SK-N-SH treated with all-trans-retinoic acid at 6 μM for 48 hours (cell line): Measurements from ENCODE around the gene U2AF2.

ENCODE experiments used
- ATAC-seq: fragments of 200-7000 bp; cut with Tn5 transposase; 3 replicates; pipeline ENCODE4 v1.9.1; 2020; ENCODE audit warnings: mild to moderate bottlenecking, moderate library complexity
- ARNTL ChIP-seq: fragments of 450-650 bp; formaldehyde crosslinking; IDR thresholded peaks from 2 replicates; pipeline ENCODE4 v1.5.0; 2020; ENCODE audit warnings: low read depth, mild to moderate bottlenecking, moderate library complexity, borderline replicate concordance
- BACH2 ChIP-seq: fragments of 250-450 bp; sonication (Bioruptor Pico); IDR thresholded peaks from 2 replicates; pipeline ENCODE4 v1.9.0; 2021; ENCODE audit warnings: mild to moderate bottlenecking, borderline replicate concordance
- CSDC2 ChIP-seq: fragments of 250-450 bp; sonication (Bioruptor Pico); IDR thresholded peaks from 2 replicates; pipeline ENCODE4 v1.5.0; 2020; ENCODE audit warnings: mild to moderate bottlenecking, moderate library complexity
- ESRRG ChIP-seq: fragments of 250-450 bp; sonication (Bioruptor Pico); IDR thresholded peaks from 2 replicates; pipeline ENCODE4 v1.6.1; 2021; ENCODE audit warnings: mild to moderate bottlenecking
- GLIS3 ChIP-seq: fragments of 250-450 bp; sonication (Bioruptor Pico); IDR thresholded peaks from 2 replicates; pipeline ENCODE4 v1.5.0; 2020; ENCODE audit warnings: mild to moderate bottlenecking, moderate library complexity
- ISL1 ChIP-seq: fragments of 250-450 bp; sonication (Bioruptor Pico); IDR thresholded peaks from 2 replicates; pipeline ENCODE4 v2.1.2; 2022; ENCODE audit warnings: mild to moderate bottlenecking, moderate library complexity
- OSR1 ChIP-seq: fragments of 250-450 bp; sonication (Bioruptor Pico); IDR thresholded peaks from 2 replicates; pipeline ENCODE4 v1.8.0; 2022; ENCODE audit warnings: moderate library complexity, mild to moderate bottlenecking, inconsistent platforms
- PPARA ChIP-seq: fragments of 250-450 bp; sonication (Bioruptor Pico); IDR thresholded peaks from 2 replicates; pipeline ENCODE4 v1.5.0; 2020; ENCODE audit warnings: mild to moderate bottlenecking, borderline replicate concordance
- RARB ChIP-seq: fragments of 250-450 bp; sonication (Bioruptor Pico); IDR thresholded peaks from 2 replicates; pipeline ENCODE4 v1.8.0; 2021; ENCODE audit warnings: mild to moderate bottlenecking, moderate library complexity
- SNAI2 ChIP-seq: fragments of 250-450 bp; sonication (Bioruptor Pico); IDR thresholded peaks from 2 replicates; pipeline ENCODE4 v1.5.0; 2020; ENCODE audit warnings: mild to moderate bottlenecking, moderate library complexity
- TCF4 ChIP-seq: fragments of 250-450 bp; sonication (Bioruptor Pico); IDR thresholded peaks from 2 replicates; pipeline ENCODE4 v1.8.0; 2021; ENCODE audit warnings: mild to moderate bottlenecking, moderate library complexity, borderline replicate concordance
- TOX ChIP-seq: fragments of 250-450 bp; sonication (Bioruptor Pico); IDR thresholded peaks from 2 replicates; pipeline ENCODE4 v1.8.0; 2021; ENCODE audit warnings: mild to moderate bottlenecking, moderate library complexity, borderline replicate concordance
- ZC3H10 ChIP-seq: fragments of 250-450 bp; sonication (Bioruptor Pico); IDR thresholded peaks from 2 replicates; pipeline ENCODE4 v1.5.1; 2021; ENCODE audit warnings: mild to moderate bottlenecking, moderate library complexity
- ZFP3 ChIP-seq: fragments of 250-450 bp; sonication (Bioruptor Pico); IDR thresholded peaks from 2 replicates; pipeline ENCODE4 v1.5.0; 2020; ENCODE audit warnings: mild to moderate bottlenecking, moderate library complexity
- ZFP30 ChIP-seq: fragments of 450-650 bp; formaldehyde crosslinking; IDR thresholded peaks from 2 replicates; pipeline ENCODE4 v1.5.0; 2022; ENCODE audit warnings: mild to moderate bottlenecking, moderate library complexity
- ZNF565 ChIP-seq: fragments of 450-650 bp; formaldehyde crosslinking; conservative IDR thresholded peaks from 2 replicates; pipeline ENCODE4 v1.5.0; 2020; ENCODE audit warnings: low read depth, mild to moderate bottlenecking, moderate library complexity
- ZNF70 ChIP-seq: fragments of 450-650 bp; formaldehyde crosslinking; IDR thresholded peaks from 2 replicates; pipeline ENCODE4 v1.5.0; 2020; ENCODE audit warnings: mild to moderate bottlenecking, moderate library complexity
- TF ChIP-seq, protein P1 (sequence below): fragments of 250-450 bp; sonication (Bioruptor Pico); IDR thresholded peaks from 2 replicates; pipeline ENCODE4 v1.5.1; 2020; ENCODE audit warnings: low read depth, mild to moderate bottlenecking, moderate library complexity
- TF ChIP-seq, protein P2 (sequence below): fragments of 250-450 bp; sonication (Bioruptor Pico); IDR thresholded peaks from 2 replicates; pipeline ENCODE4 v1.5.0; 2020; ENCODE audit warnings: mild to moderate bottlenecking, moderate library complexity
- TF ChIP-seq, protein P3 (sequence below): fragments of 250-450 bp; sonication (Bioruptor Pico); IDR thresholded peaks from 2 replicates; pipeline ENCODE4 v1.5.1; 2021; ENCODE audit warnings: mild to moderate bottlenecking, moderate library complexity

Gene U2AF2

DNA sequence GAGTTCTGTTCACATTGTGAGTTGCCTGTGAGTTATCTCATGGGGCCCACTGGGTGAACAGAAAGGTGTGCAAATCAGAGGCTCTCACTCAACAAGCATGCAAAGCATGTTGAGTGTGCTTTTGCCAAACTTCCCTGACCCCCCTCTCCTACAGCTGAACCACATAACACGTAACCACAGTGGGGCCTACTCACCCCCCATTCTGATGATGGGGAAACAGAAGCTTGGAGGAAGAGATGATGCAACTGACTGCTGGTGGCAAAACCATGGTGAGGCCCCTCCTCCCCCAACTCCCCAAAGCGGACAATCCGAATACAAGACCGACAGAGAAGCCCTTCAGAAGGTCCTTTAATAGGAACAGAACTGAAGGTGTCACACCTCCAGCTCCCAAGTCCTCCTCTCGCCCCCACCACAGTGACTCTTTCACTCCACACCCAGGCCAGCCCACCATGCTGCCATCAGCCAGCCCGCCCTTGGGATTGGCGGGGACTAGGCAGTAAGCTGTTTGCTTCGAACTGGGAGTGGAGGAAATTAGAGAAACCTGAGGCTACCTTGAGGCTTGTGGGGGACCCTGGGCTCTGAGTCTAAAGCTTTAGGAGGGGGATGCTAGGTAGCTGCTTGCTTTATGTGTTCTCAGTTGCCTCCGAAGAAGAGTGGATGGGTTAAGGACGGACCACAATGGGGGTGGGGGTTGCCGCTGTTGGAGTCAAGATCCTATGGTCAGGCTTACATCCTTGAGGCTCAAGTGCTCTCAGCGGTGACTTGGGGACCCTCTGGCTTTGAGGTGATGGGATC, 34.2 kb upstream of the U2AF2 start:
- TF ChIP-seq ZNF565 (CRISPR knock-in tag) (no peak), PPARA (no peak), ISL1 (no peak), OSR1 (CRISPR knock-in tag) (no peak), GLIS3 (CRISPR knock-in tag) (no peak), TCF4 (no peak), ZFP30 (no peak), SNAI2 (CRISPR knock-in tag) (no peak), BACH2 (no peak), ZFP3 (CRISPR knock-in tag) (no peak)
- TF ChIP-seq, protein P1, sequence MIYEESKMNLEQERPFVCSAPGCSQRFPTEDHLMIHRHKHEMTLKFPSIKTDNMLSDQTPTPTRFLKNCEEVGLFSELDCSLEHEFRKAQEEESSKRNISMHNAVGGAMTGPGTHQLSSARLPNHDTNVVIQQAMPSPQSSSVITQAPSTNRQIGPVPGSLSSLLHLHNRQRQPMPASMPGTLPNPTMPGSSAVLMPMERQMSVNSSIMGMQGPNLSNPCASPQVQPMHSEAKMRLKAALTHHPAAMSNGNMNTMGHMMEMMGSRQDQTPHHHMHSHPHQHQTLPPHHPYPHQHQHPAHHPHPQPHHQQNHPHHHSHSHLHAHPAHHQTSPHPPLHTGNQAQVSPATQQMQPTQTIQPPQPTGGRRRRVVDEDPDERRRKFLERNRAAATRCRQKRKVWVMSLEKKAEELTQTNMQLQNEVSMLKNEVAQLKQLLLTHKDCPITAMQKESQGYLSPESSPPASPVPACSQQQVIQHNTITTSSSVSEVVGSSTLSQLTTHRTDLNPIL (CRISPR knock-in tag) = no peak
- ATAC-seq = no peak

DNA sequence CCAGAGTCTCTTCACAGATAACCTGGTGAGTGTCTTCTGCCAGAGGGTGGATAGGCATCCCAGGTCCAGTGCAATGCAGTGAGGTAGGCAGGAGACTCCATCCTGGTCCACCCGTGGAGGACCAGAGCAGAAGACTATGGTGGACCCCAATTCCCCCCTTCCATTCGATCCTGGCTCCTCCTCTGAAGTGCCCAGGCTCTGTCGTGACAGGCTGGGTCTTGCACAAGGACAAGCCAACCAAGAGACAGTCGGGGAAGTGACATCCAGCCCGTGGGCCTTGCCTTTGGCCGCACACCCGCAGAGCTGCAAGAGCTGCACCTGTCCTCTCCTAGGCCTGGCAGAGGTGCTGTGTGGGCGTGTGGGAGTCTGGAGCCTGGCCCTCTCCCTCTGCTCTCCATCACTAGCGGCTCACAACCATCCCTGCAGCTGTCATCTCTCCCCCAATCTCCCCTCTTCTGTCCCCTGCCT, 33.6 kb upstream of the U2AF2 start:
- TF ChIP-seq ZFP30 (no peak), ISL1 (no peak), ZNF70 (no peak), GLIS3 (CRISPR knock-in tag) (no peak), ZC3H10 (no peak), TCF4 (no peak), BACH2 (no peak), ARNTL (no peak), OSR1 (CRISPR knock-in tag) (no peak)
- TF ChIP-seq, all 23 proteins: peak for 0
- no peak for ATAC-seq

DNA sequence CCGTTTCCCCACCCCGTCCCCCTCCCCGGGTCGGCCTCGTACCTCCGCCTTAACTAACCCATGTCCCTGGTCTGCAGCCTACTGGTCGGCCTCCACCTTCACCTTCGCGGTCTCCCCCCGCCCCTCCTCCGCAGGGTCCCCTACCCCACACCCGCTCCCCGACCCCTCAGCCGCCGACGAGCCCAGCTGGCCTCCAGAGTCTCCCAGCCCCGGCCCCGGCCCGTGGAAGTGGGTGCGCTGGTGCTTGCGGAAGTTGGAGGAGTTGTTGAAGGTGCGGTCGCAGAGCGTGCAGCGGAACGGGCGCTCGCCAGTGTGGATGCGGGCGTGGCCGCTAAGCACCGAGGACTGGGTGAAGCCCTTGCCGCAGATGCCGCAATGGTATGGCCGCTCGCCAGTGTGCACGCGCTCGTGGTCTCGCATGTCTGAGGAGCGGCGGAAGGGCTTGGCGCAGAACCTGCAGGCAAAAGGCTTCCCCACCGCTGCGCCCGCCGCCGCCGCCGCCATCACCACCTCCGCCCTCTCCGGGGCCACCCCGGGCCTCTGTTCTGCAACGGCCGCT, 33.1 kb upstream of the U2AF2 start:
- ATAC-seq = no peak
- TF ChIP-seq GLIS3 (CRISPR knock-in tag) (no peak), SNAI2 (CRISPR knock-in tag) (no peak), TOX (no peak), ZC3H10 (no peak), PPARA (no peak)

DNA sequence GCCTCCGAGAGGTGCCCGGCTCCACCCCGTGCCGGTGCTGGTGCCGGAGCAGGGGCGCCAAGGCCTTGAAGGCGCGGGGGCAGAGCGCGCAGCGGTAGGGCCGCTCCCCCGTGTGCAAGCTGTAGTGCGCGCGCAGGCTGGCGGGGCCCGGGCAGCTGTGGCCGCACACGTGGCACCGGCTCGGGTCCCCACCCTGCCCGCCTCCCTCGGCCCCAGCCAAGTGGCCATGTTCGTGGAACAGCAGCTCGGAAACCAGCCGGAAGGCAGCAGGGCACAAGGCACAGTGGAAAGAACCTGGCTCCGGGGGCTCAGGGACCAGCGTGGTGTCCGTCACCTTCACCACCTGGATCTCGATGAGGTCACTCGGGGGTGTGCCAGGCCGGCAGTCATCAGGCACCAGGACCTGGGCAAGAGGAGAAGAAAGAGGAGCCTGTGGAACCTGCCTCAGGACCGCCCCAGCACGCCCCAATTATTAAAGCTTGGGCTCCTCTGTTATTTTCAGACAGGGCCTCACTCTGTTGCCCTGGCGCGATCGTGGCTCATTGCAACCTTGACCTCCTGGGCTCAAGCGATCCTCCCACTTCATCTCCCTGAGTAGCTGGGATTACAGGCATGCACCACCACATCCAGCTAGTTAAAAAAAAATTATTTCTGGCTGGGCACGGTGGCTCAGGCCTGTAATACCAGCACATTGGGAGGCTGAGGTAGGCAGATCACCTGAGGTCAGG, 32.4 kb upstream of the U2AF2 start:
- TF ChIP-seq OSR1 (CRISPR knock-in tag) = no peak
- no peak for TF ChIP-seq RARB (CRISPR knock-in tag)
- ATAC-seq = no peak

DNA sequence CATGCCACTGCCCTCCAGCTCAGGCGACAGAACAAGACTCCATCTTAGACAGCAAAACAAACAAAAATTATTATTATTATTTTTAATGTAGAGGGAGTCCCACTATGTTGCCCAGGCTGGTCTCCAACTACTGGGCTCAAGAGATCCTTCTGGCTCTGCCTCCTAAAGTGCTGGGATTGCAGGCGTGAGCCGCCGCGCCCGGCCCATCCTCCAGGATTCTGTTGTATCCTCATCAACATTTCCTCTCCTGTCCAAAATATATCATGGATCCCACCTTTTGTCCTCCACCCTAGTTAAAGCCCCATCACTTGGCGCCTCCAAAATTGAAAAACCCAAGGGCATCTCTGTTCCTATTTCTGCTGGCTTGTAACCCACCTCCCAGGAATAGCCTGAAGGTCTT, 31.7 kb upstream of the U2AF2 start:
- no peak for ATAC-seq
- TF ChIP-seq, protein P2, sequence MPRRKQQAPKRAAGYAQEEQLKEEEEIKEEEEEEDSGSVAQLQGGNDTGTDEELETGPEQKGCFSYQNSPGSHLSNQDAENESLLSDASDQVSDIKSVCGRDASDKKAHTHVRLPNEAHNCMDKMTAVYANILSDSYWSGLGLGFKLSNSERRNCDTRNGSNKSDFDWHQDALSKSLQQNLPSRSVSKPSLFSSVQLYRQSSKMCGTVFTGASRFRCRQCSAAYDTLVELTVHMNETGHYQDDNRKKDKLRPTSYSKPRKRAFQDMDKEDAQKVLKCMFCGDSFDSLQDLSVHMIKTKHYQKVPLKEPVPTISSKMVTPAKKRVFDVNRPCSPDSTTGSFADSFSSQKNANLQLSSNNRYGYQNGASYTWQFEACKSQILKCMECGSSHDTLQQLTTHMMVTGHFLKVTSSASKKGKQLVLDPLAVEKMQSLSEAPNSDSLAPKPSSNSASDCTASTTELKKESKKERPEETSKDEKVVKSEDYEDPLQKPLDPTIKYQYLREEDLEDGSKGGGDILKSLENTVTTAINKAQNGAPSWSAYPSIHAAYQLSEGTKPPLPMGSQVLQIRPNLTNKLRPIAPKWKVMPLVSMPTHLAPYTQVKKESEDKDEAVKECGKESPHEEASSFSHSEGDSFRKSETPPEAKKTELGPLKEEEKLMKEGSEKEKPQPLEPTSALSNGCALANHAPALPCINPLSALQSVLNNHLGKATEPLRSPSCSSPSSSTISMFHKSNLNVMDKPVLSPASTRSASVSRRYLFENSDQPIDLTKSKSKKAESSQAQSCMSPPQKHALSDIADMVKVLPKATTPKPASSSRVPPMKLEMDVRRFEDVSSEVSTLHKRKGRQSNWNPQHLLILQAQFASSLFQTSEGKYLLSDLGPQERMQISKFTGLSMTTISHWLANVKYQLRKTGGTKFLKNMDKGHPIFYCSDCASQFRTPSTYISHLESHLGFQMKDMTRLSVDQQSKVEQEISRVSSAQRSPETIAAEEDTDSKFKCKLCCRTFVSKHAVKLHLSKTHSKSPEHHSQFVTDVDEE (CRISPR knock-in tag) = no peak
- TF ChIP-seq SNAI2 (CRISPR knock-in tag) (no peak), ZFP3 (CRISPR knock-in tag) (no peak), CSDC2 (CRISPR knock-in tag) (no peak), TCF4 (no peak), BACH2 (no peak), ZNF70 (no peak), ZFP30 (no peak), OSR1 (CRISPR knock-in tag) (no peak), PPARA (no peak), TOX (no peak), ESRRG (CRISPR knock-in tag) (no peak), ISL1 (no peak), ZNF565 (CRISPR knock-in tag) (no peak)

DNA sequence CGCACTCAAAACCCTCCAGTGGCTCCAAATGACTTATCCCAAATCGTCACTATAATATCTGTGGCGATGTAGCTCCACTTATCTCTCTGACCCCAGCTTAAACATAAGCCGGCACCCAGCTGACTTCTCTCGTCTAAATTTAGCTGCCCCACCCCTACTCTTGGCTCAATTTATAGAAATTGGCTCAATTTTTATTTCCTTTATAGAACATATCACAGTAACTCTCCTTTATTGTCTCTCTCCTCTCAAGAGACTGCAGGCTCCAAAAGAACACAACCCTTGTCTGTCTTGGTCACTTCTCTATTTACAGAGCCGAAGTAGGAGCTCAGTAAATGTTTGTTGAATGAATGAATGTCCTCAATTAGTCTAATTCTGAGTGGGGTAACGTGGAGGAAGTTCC, 31.3 kb upstream of the U2AF2 start:
- TF ChIP-seq RARB (CRISPR knock-in tag) = no peak
- TF ChIP-seq, protein P3, sequence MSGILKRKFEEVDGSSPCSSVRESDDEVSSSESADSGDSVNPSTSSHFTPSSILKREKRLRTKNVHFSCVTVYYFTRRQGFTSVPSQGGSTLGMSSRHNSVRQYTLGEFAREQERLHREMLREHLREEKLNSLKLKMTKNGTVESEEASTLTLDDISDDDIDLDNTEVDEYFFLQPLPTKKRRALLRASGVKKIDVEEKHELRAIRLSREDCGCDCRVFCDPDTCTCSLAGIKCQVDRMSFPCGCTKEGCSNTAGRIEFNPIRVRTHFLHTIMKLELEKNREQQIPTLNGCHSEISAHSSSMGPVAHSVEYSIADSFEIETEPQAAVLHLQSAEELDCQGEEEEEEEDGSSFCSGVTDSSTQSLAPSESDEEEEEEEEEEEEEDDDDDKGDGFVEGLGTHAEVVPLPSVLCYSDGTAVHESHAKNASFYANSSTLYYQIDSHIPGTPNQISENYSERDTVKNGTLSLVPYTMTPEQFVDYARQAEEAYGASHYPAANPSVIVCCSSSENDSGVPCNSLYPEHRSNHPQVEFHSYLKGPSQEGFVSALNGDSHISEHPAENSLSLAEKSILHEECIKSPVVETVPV (CRISPR knock-in tag) = no peak
- no peak for ATAC-seq
